ACHN (cell line): ENCODE results near the gene MRGPRG.

Experiments used
- DNase-seq: peaks from one replicate; pipeline ENCODE4 v3.0.0-alpha.2; 2015
- in situ Hi-C: cut with HindIII; loops from 2 replicates; pipeline ENCODE4 v1.10.0; 2017; ENCODE audit warnings: low sequenced_read_pairs, low pct_ligation_motif_present, low pct_unique_long_range_greater_than_20kb

The MRGPRG gene

GRCh38 chr11:3215346-3216026 lies 3.1 kb downstream of the MRGPRG start:
- in situ Hi-C loops, result no loop called here
- DNase-seq, result no peak

- in situ Hi-C loops, result no loop called here
- DNase-seq, result no peak
Measured at GRCh38 chr11:3214420-3214699, 4.3 kb downstream of the MRGPRG start.

GRCh38 chr11:3213659-3214419 lies 4.8 kb downstream of the MRGPRG start:
- in situ Hi-C loops, result no loop called here
- no peak for DNase-seq

- in situ Hi-C loops, result no loop called here
- DNase-seq, result no peak
Measured at GRCh38 chr11:3208272-3208671, 10.3 kb downstream of the MRGPRG start.

- DNase-seq, result no peak
- in situ Hi-C loops, result no loop called here
Measured at GRCh38 chr11:3207526-3208189, 11.0 kb downstream of the MRGPRG start.

- in situ Hi-C loops, result no loop called here
- no peak for DNase-seq
Measured at GRCh38 chr11:3206922-3207204, 11.8 kb downstream of the MRGPRG start.

- DNase-seq, result no peak
- in situ Hi-C loops, result no loop called here
Measured at GRCh38 chr11:3206156-3206921, 12.3 kb downstream of the MRGPRG start.

GRCh38 chr11:3205261-3206155 lies 13.1 kb downstream of the MRGPRG start:
- no peak for DNase-seq
- in situ Hi-C loops, result no loop called here

GRCh38 chr11:3204141-3205015 lies 14.2 kb downstream of the MRGPRG start:
- in situ Hi-C loops, result no loop called here
- no peak for DNase-seq

GRCh38 chr11:3203221-3204043 lies 15.2 kb downstream of the MRGPRG start:
- in situ Hi-C loops, result no loop called here

GRCh38 chr11:3202759-3203158 lies 15.9 kb downstream of the MRGPRG start:
- in situ Hi-C loops, result no loop called here
- no peak for DNase-seq

More at GRCh38 chr11:3203221-3204043, 15.2 kb downstream of the MRGPRG start:
- DNase-seq, result no peak

- in situ Hi-C loops, result no loop called here
Measured at GRCh38 chr11:3202305-3202704, 16.3 kb downstream of the MRGPRG start.

GRCh38 chr11:3201677-3202181 lies 16.9 kb downstream of the MRGPRG start:
- in situ Hi-C loops, result no loop called here
- DNase-seq, result no peak

More at GRCh38 chr11:3202305-3202704, 16.3 kb downstream of the MRGPRG start:
- DNase-seq, result no peak

- DNase-seq, result no peak
- in situ Hi-C loops, result no loop called here
Measured at GRCh38 chr11:3201112-3201581, 17.5 kb downstream of the MRGPRG start.

GRCh38 chr11:3200388-3201111 lies 18.1 kb downstream of the MRGPRG start:
- DNase-seq, result no peak
- in situ Hi-C loops, result no loop called here
